ENCODE measurements around the gene PCK1.

PCK1 gene

GRCh38 chr20:57577679-57578475 is 17.0 kb downstream of the PCK1 start:
- no peak for DNase-seq

- DNase-seq, result no peak
These were observed 17.7 kb downstream of the PCK1 start for GRCh38 chr20:57578476-57579165.

GRCh38 chr20:57579331-57579897 is 18.5 kb downstream of the PCK1 start:
- DNase-seq, result no peak

- DNase-seq, result no peak
These were observed 19.1 kb downstream of the PCK1 start for GRCh38 chr20:57579898-57580447.

- no peak for DNase-seq
These were observed 19.7 kb downstream of the PCK1 start for GRCh38 chr20:57580478-57581201.

- no peak for DNase-seq
These were observed 20.5 kb downstream of the PCK1 start for GRCh38 chr20:57581202-57582028.

GRCh38 chr20:57582029-57582378 is 21.1 kb downstream of the PCK1 start:
- DNase-seq, result no peak

- DNase-seq, result no peak
These were observed 21.8 kb downstream of the PCK1 start for GRCh38 chr20:57582432-57583288.

GRCh38 chr20:57583289-57584257 is 22.7 kb downstream of the PCK1 start:
- DNase-seq, result no peak

- no peak for DNase-seq
These were observed 24.0 kb downstream of the PCK1 start for GRCh38 chr20:57584768-57585461.

GRCh38 chr20:57585466-57586213 is 24.7 kb downstream of the PCK1 start:
- DNase-seq, result no peak

GRCh38 chr20:57586370-57586793 is 25.5 kb downstream of the PCK1 start:
- no peak for DNase-seq

GRCh38 chr20:57586943-57587277 is 26.0 kb downstream of the PCK1 start:
- no peak for DNase-seq

- no peak for DNase-seq
These were observed 26.5 kb downstream of the PCK1 start for GRCh38 chr20:57587278-57587988.

- no peak for DNase-seq
These were observed 27.1 kb downstream of the PCK1 start for GRCh38 chr20:57587989-57588377.

- no peak for DNase-seq
These were observed 27.7 kb downstream of the PCK1 start for GRCh38 chr20:57588596-57588995.

- no peak for DNase-seq
These were observed 28.3 kb downstream of the PCK1 start for GRCh38 chr20:57589123-57589727.

Measured in T-helper 2 cell (primary cell).